GM12864 (cell line): Measurements from ENCODE around the gene AFF3.

ENCODE experiments used
- DNase-seq: peaks from one replicate; pipeline ENCODE4 v3.0.0-alpha.2; 2011; ENCODE audit warnings: low read depth
- H3K4me3 ChIP-seq: 2 replicates; pipeline ENCODE4 v1.5.1; 2011; ENCODE audit warnings: mild to moderate bottlenecking, low read depth, low read length, control low read depth
- CTCF ChIP-seq: IDR thresholded peaks from 2 replicates; pipeline ENCODE4 v1.5.1; 2011; ENCODE audit warnings: low read depth, mild to moderate bottlenecking, moderate library complexity, low read length, control low read depth, inconsistent platforms; ENCODE audit errors: missing control alignments

AFF3 gene

GRCh38 chr2:100045000-100045399 lies 97.4 kb downstream of the AFF3 start:
- no peak overlapping the region for H3K4me3 ChIP-seq
- no peak for TF ChIP-seq CTCF
- no peak for DNase-seq

GRCh38 chr2:100043891-100044255 lies 98.5 kb downstream of the AFF3 start:
- no peak overlapping the region for H3K4me3 ChIP-seq
- no peak for TF ChIP-seq CTCF
- no peak for DNase-seq

GRCh38 chr2:100043081-100043890 lies 99.1 kb downstream of the AFF3 start:
- no peak for TF ChIP-seq CTCF
- DNase-seq = no peak
- H3K4me3 ChIP-seq = no peak overlapping the region

- no peak for TF ChIP-seq CTCF
- DNase-seq = no peak
Observed at GRCh38 chr2:100042562-100042961, 99.8 kb downstream of the AFF3 start.

GRCh38 chr2:100041946-100042345 lies 100.4 kb downstream of the AFF3 start:
- no peak for TF ChIP-seq CTCF
- no peak for DNase-seq
- H3K4me3 ChIP-seq = no peak overlapping the region

More at GRCh38 chr2:100042562-100042961, 99.8 kb downstream of the AFF3 start:
- H3K4me3 ChIP-seq = no peak overlapping the region

- TF ChIP-seq CTCF = no peak
- DNase-seq = no peak
- H3K4me3 ChIP-seq = no peak overlapping the region
Observed at GRCh38 chr2:100041385-100041784, 101.0 kb downstream of the AFF3 start.

GRCh38 chr2:100040906-100041305 lies 101.5 kb downstream of the AFF3 start:
- no peak for TF ChIP-seq CTCF
- H3K4me3 ChIP-seq = no peak overlapping the region
- DNase-seq = no peak
